Mesenchymal stem cell (in vitro differentiated cells and primary cell): Measurements from ENCODE around the gene CALML6.
"Not testable (repeated sequence)": the region's sequence is repeated elsewhere in the genome, so short reads cannot be mapped to it uniquely, and the experiment has no call there.

Experiments
- DNase-seq: peaks from one replicate; pipeline ENCODE4 v3.0.0-alpha.2; 2013
- H2AFZ ChIP-seq: one replicate; pipeline ENCODE4 v1.6.1; 2013; ENCODE audit warnings: low read depth, mild to moderate bottlenecking, control low read depth, inconsistent platforms, low read length, moderate library complexity
- H2AK5ac ChIP-seq: 2 replicates; pipeline ENCODE4 v1.6.1; 2013; ENCODE audit warnings: low read length, moderate library complexity, mild to moderate bottlenecking, inconsistent platforms; ENCODE audit not compliant: severe bottlenecking
- H2BK120ac ChIP-seq: one replicate; pipeline ENCODE4 v1.6.1; 2013; ENCODE audit warnings: low read depth, mild to moderate bottlenecking, inconsistent platforms, low read length, moderate library complexity
- H2BK12ac ChIP-seq, 2 experiments: one replicate each; pipeline ENCODE4 v1.6.1; 2013; ENCODE audit warnings: inconsistent platforms in 2 of 2, low read length in 2 of 2, mild to moderate bottlenecking in 2 of 2, moderate library complexity in 2 of 2, control low read depth in 1 of 2
- H2BK15ac ChIP-seq: one replicate; pipeline ENCODE4 v1.6.1; 2013; ENCODE audit warnings: mild to moderate bottlenecking, low read depth, inconsistent platforms; ENCODE audit not compliant: poor library complexity, severe bottlenecking
- H2BK5ac ChIP-seq: 2 replicates; pipeline ENCODE4 v1.6.1; 2013; ENCODE audit warnings: low read depth, mild to moderate bottlenecking, low read length, control low read depth, inconsistent platforms; ENCODE audit not compliant: poor library complexity, severe bottlenecking
- H3K14ac ChIP-seq, 2 experiments: one replicate each; pipeline ENCODE4 v1.6.1; 2013; ENCODE audit warnings: inconsistent platforms in 2 of 2, low read length in 2 of 2, control low read depth in 1 of 2, mild to moderate bottlenecking in 1 of 2, moderate library complexity in 1 of 2
- H3K18ac ChIP-seq, 2 experiments: one replicate each; pipeline ENCODE4 v1.6.1; 2013; ENCODE audit warnings: inconsistent platforms in 2 of 2, low read length in 2 of 2, control low read depth in 1 of 2, low read depth in 1 of 2, mild to moderate bottlenecking in 1 of 2
- H3K23ac ChIP-seq, 2 experiments: one replicate each; pipeline ENCODE4 v1.6.1; 2013; ENCODE audit warnings: inconsistent platforms in 2 of 2, low read length in 2 of 2, mild to moderate bottlenecking in 2 of 2, moderate library complexity in 2 of 2, control low read depth in 1 of 2
- H3K27ac ChIP-seq: 2 replicates; pipeline ENCODE4 v1.5.1; 2013; ENCODE audit warnings: mild to moderate bottlenecking, moderate library complexity, low read length, control low read depth, inconsistent platforms; ENCODE audit not compliant: poor library complexity, severe bottlenecking
- H3K27me3 ChIP-seq, 2 experiments: 2 replicates each; pipeline versions ENCODE4 v1.6.1 to v1.7.0; 2013; ENCODE audit warnings: low read length in 2 of 2, mild to moderate bottlenecking in 2 of 2, moderate library complexity in 2 of 2, control low read depth in 1 of 2, inconsistent platforms in 1 of 2; ENCODE audit not compliant: control insufficient read depth in 1 of 2, insufficient read depth in 1 of 2
- H3K36me3 ChIP-seq, 2 experiments: 2 replicates each; pipeline versions ENCODE4 v1.6.1 to v1.7.0; 2013; ENCODE audit warnings: low read length in 2 of 2, control low read depth in 1 of 2, inconsistent platforms in 1 of 2, low read depth in 1 of 2, mild to moderate bottlenecking in 1 of 2; ENCODE audit not compliant: insufficient read depth in 2 of 2, control insufficient read depth in 1 of 2
- H3K4ac ChIP-seq, 2 experiments: one replicate each; pipeline ENCODE4 v1.6.1; 2013; ENCODE audit warnings: inconsistent platforms in 2 of 2, low read length in 2 of 2, mild to moderate bottlenecking in 2 of 2, moderate library complexity in 2 of 2, control low read depth in 1 of 2, low read depth in 1 of 2
- H3K4me1 ChIP-seq: 2 replicates; pipeline ENCODE4 v1.6.1; 2013; ENCODE audit warnings: low read depth, low read length, control low read depth; ENCODE audit not compliant: control insufficient read depth, insufficient read depth
- H3K4me2 ChIP-seq: 2 replicates; pipeline ENCODE4 v1.6.1; 2013; ENCODE audit warnings: low read length, mild to moderate bottlenecking, inconsistent platforms; ENCODE audit not compliant: poor library complexity, severe bottlenecking
- H3K4me3 ChIP-seq, 2 experiments: 2 replicates each; pipeline versions ENCODE4 v1.5.1 to v1.7.0; 2013; ENCODE audit warnings: low read length in 2 of 2, mild to moderate bottlenecking in 2 of 2, control low read depth in 1 of 2, low read depth in 1 of 2; ENCODE audit not compliant: insufficient read depth in 1 of 2
- H3K79me1 ChIP-seq: replicated peaks from 2 replicates; pipeline ENCODE4 v1.6.1; 2013; ENCODE audit warnings: mild to moderate bottlenecking, control low read depth, low read length, inconsistent platforms; ENCODE audit not compliant: poor library complexity, severe bottlenecking
- H3K9ac ChIP-seq: 2 replicates; pipeline ENCODE4 v1.7.0; 2013; ENCODE audit warnings: mild to moderate bottlenecking, low read length, moderate library complexity
- H3K9me3 ChIP-seq: 2 replicates; pipeline ENCODE4 v1.7.0; 2013; ENCODE audit warnings: mild to moderate bottlenecking, low read length; ENCODE audit not compliant: control insufficient read depth
- H4K8ac ChIP-seq: one replicate; pipeline ENCODE4 v1.6.1; 2013; ENCODE audit warnings: inconsistent platforms, mild to moderate bottlenecking, low read length, moderate library complexity
- H4K91ac ChIP-seq: one replicate; pipeline ENCODE4 v1.6.1; 2013; ENCODE audit warnings: mild to moderate bottlenecking, low read length, inconsistent platforms
- WGBS: methylation state at CpG from one replicate; pipeline ENCODE4 v1.1.7; 2013; ENCODE audit warnings: mixed read lengths; 5-methylcytosine and 5-hydroxymethylcytosine counted together

CALML6 gene

GRCh38 chr1:1883092-1883873 is 31.8 kb upstream of the CALML6 start:
- no peak overlapping the region for H3K23ac ChIP-seq
- peaks cover 10 to 18% of the 10 kb centered on the region in 2 experiments for H3K36me3 ChIP-seq
- H2BK5ac ChIP-seq, result no peak overlapping the region
- no peak overlapping the region for H2BK120ac ChIP-seq
- H3K4me2 ChIP-seq, result no peak overlapping the region
- H3K27me3 ChIP-seq, result no peaks in the 10 kb centered on the region
- H3K4ac ChIP-seq, result no peak overlapping the region
- peak overlapping the region; percentile 71 for H3K9ac ChIP-seq
- no peak overlapping the region for H3K4me3 ChIP-seq
- H3K27ac ChIP-seq, result peak overlapping the region; percentile 53
- no peak overlapping the region for H4K91ac ChIP-seq
- no peak overlapping the region for H4K8ac ChIP-seq
- H3K79me1 ChIP-seq, result no peaks in the 10 kb centered on the region
- H2AK5ac ChIP-seq, result peak overlapping the region; percentile 3
- no peak for DNase-seq
- H3K4me1 ChIP-seq, result peaks cover 19% of the 10 kb centered on the region
- no peak overlapping the region for H2BK12ac ChIP-seq
- no peaks in the 10 kb centered on the region for H3K9me3 ChIP-seq
- no peak overlapping the region for H3K14ac ChIP-seq
- no peak overlapping the region for H3K18ac ChIP-seq
- WGBS, result 63% methylated on average over 1 of the region's 4 CpGs
- H2BK15ac ChIP-seq, result no peak overlapping the region
- H2AFZ ChIP-seq, result no peak overlapping the region

GRCh38 chr1:1883890-1884289 is 31.2 kb upstream of the CALML6 start:
- not testable (repeated sequence) for H3K4me2 ChIP-seq, H3K4ac ChIP-seq, H4K8ac ChIP-seq, H3K27ac ChIP-seq, H2AK5ac ChIP-seq, H3K23ac ChIP-seq, H3K14ac ChIP-seq, H2BK120ac ChIP-seq, H3K79me1 ChIP-seq, H4K91ac ChIP-seq, H3K4me3 ChIP-seq, H2BK15ac ChIP-seq, H3K27me3 ChIP-seq, DNase-seq, H3K18ac ChIP-seq, H2AFZ ChIP-seq, H2BK12ac ChIP-seq, H2BK5ac ChIP-seq, H3K9me3 ChIP-seq
- H3K36me3 ChIP-seq, result peaks cover 4 to 13% of the 10 kb centered on the region in 2 experiments
- peak overlapping the region; percentile 71 for H3K9ac ChIP-seq
- 85% methylated on average over 11 of the region's 11 CpGs for WGBS
- peaks cover 23% of the 10 kb centered on the region for H3K4me1 ChIP-seq

- Histone ChIP-seq H2AK5ac (no peak overlapping the region), H4K91ac (no peak overlapping the region), H3K79me1 (peaks cover 15% of the 10 kb centered on the region), H3K36me3 (peaks cover 0 to 18% of the 10 kb centered on the region in 2 experiments), H4K8ac (no peak overlapping the region), H3K9me3 (no peaks in the 10 kb centered on the region), H3K9ac (peak overlapping the region; percentile 94), H2BK15ac (no peak overlapping the region), H2BK120ac (no peak overlapping the region), H3K4me3 (peak overlapping the region; percentile 61 to 87), H3K27me3 (no peaks in the 10 kb centered on the region), H3K23ac (no peak overlapping the region), H3K14ac (no peak overlapping the region), H2BK5ac (no peak overlapping the region), H3K4me1 (peaks cover 27% of the 10 kb centered on the region), H3K4me2 (peak overlapping the region; percentile 81), H2BK12ac (no peak overlapping the region), H2AFZ (no peak overlapping the region), H3K4ac (no peak overlapping the region), H3K27ac (peak overlapping the region; percentile 66), H3K18ac (no peak overlapping the region)
- 20% methylated on average over 9 of the region's 9 CpGs for WGBS
- peak; percentile 39 for DNase-seq
These were observed 25.8 kb upstream of the CALML6 start for GRCh38 chr1:1889090-1889750.

DNA sequence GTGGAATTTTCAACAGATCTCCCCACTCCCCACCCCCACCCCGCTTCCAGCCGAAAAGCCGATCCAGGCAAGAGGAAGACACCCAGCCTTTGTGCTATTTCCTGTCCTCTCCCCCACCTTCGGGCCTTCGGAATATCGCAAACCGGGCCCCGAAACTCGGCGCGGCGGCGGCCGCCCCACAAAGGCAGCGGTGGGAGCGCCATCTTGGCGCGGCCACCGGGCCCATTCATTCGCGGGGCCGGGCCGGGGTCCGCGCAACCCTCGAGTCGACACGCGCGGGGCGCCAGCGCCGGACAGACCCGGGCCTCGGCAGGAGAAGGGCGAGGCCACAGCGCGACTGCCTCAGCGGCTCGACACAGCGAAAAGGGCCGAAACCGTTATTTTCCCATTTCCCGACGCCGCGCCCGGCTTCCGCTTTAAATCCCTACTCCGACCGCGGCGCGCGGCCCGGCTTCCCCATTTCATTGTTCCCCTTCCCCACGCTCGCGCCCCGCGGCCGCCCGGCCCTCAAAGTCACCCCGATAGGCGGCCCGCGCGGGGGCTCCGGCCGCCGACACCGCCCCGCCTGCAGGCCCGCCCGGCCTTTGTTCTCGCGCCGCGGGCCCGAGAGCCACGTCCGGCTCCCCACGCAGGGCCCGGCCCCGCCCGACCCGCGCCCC is 25.1 kb upstream of the CALML6 start:
- H2BK120ac ChIP-seq, result peak overlapping the region; percentile 95
- peak overlapping the region; percentile 86 for H2BK5ac ChIP-seq
- H3K27me3 ChIP-seq, result peaks cover 0 to 1% of the 10 kb centered on the region in 2 experiments
- peak overlapping the region; percentile 79 to 97 for H3K18ac ChIP-seq
- H3K27ac ChIP-seq, result peak overlapping the region; percentile 78
- DNase-seq, result peak; percentile 50
- peak overlapping the region in 1 of 2 experiments; percentile 42 for H2BK12ac ChIP-seq
- H3K36me3 ChIP-seq, result peaks cover 0 to 14% of the 10 kb centered on the region in 2 experiments
- peak overlapping the region; percentile 96 for H4K8ac ChIP-seq
- peak overlapping the region; percentile 89 to 92 for H3K14ac ChIP-seq
- H3K4ac ChIP-seq, result peak overlapping the region; percentile 94 to 95
- peak overlapping the region; percentile 94 for H4K91ac ChIP-seq
- peak overlapping the region; percentile 39 for H3K4me2 ChIP-seq
- H2AFZ ChIP-seq, result no peak overlapping the region
- no peaks in the 10 kb centered on the region for H3K9me3 ChIP-seq
- peak overlapping the region; percentile 86 for H2AK5ac ChIP-seq
- peak overlapping the region; percentile 87 to 90 for H3K4me3 ChIP-seq
- peak overlapping the region in 1 of 2 experiments; percentile 99 for H3K23ac ChIP-seq
- peaks cover 34% of the 10 kb centered on the region for H3K4me1 ChIP-seq
- under 1% methylated on average over 64 of the region's 88 CpGs for WGBS
- peaks cover 20% of the 10 kb centered on the region for H3K79me1 ChIP-seq
- H3K9ac ChIP-seq, result peak overlapping the region; percentile 94
- no peak overlapping the region for H2BK15ac ChIP-seq
